ENCODE measurements around the gene SH3GLB1. TPM values are rescaled to one million over a fixed set of nuclear protein-coding genes. Genes with fewer than 3 reads are reported as not detected.

SH3GLB1 gene
- total and polyA plus RNA-seq, 2 of the 13 experiments (the other 11 are each of a cell fraction or from before 2014, with no cell fraction given), result 26.0 to 41.5 TPM

DNA sequence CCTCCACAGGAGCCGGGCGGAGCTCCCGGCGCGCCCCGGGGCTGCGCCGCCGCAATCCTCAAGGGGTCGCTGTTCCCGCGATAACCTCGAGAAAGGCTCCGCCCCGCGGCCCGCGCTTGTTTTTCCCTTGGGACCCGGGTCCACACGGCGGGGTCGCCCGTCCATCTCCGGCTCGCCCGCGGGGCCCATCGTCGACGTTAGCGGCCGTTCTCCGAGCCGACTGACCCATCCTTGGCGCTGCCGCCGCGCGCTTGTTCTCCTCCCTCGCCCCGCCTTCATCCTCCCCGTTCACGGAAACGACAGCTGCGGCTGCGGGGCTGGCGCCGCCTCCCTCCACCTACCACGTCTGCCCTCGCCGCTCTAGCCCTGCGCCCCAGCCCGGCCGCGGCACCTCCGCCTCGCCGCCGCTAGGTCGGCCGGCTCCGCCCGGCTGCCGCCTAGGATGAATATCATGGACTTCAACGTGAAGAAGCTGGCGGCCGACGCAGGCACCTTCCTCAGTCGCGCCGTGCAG, at the start of gene SH3GLB1 (continued):
- TF ChIP-seq, protein P1, sequence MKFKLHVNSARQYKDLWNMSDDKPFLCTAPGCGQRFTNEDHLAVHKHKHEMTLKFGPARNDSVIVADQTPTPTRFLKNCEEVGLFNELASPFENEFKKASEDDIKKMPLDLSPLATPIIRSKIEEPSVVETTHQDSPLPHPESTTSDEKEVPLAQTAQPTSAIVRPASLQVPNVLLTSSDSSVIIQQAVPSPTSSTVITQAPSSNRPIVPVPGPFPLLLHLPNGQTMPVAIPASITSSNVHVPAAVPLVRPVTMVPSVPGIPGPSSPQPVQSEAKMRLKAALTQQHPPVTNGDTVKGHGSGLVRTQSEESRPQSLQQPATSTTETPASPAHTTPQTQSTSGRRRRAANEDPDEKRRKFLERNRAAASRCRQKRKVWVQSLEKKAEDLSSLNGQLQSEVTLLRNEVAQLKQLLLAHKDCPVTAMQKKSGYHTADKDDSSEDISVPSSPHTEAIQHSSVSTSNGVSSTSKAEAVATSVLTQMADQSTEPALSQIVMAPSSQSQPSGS (CRISPR knock-in tag; IDR thresholded peaks at IDR 0.05), result peak; percentile 19; the same call in 1 of the 2 replicates
- TF ChIP-seq, protein P2, sequence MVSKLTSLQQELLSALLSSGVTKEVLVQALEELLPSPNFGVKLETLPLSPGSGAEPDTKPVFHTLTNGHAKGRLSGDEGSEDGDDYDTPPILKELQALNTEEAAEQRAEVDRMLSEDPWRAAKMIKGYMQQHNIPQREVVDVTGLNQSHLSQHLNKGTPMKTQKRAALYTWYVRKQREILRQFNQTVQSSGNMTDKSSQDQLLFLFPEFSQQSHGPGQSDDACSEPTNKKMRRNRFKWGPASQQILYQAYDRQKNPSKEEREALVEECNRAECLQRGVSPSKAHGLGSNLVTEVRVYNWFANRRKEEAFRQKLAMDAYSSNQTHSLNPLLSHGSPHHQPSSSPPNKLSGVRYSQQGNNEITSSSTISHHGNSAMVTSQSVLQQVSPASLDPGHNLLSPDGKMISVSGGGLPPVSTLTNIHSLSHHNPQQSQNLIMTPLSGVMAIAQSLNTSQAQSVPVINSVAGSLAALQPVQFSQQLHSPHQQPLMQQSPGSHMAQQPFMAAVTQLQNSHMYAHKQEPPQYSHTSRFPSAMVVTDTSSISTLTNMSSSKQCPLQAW (CRISPR knock-in tag; IDR thresholded peaks at IDR 0.05), result 0 out of 2 replicates have a peak, but pooled peaks have one; percentile 17
- peak; percentile 80 for TF ChIP-seq ZNF564 (CRISPR knock-in tag; IDR thresholded peaks at IDR 0.05)
- TF ChIP-seq DNMT3B (CRISPR knock-in tag; conservative IDR thresholded peaks at IDR 0.05), result no peak
- TF ChIP-seq ZNF776 (CRISPR knock-in tag; IDR thresholded peaks at IDR 0.05), result peak; percentile 85; the same call in 1 of the 2 replicates
- TF ChIP-seq HNRNPLL (IDR thresholded peaks at IDR 0.05; ENCODE audit: low read depth, low read length, poor library complexity, severe bottlenecking), result peak; percentile 91
- TF ChIP-seq, protein P3, sequence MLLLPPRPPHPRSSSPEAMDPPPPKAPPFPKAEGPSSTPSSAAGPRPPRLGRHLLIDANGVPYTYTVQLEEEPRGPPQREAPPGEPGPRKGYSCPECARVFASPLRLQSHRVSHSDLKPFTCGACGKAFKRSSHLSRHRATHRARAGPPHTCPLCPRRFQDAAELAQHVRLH (CRISPR knock-in tag; IDR thresholded peaks at IDR 0.05; ENCODE audit: borderline replicate concordance, low read depth), result peak; percentile 78; the same call in 1 of the 2 replicates
- TF ChIP-seq, protein P4, sequence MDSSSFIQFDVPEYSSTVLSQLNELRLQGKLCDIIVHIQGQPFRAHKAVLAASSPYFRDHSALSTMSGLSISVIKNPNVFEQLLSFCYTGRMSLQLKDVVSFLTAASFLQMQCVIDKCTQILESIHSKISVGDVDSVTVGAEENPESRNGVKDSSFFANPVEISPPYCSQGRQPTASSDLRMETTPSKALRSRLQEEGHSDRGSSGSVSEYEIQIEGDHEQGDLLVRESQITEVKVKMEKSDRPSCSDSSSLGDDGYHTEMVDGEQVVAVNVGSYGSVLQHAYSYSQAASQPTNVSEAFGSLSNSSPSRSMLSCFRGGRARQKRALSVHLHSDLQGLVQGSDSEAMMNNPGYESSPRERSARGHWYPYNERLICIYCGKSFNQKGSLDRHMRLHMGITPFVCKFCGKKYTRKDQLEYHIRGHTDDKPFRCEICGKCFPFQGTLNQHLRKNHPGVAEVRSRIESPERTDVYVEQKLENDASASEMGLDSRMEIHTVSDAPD (CRISPR knock-in tag; IDR thresholded peaks at IDR 0.05), result peak; percentile 67; the same call in 1 of the 2 replicates
- peak; percentile 71 for TF ChIP-seq KAT8 (CRISPR knock-in tag; IDR thresholded peaks at IDR 0.05)
- TF ChIP-seq, protein P5, sequence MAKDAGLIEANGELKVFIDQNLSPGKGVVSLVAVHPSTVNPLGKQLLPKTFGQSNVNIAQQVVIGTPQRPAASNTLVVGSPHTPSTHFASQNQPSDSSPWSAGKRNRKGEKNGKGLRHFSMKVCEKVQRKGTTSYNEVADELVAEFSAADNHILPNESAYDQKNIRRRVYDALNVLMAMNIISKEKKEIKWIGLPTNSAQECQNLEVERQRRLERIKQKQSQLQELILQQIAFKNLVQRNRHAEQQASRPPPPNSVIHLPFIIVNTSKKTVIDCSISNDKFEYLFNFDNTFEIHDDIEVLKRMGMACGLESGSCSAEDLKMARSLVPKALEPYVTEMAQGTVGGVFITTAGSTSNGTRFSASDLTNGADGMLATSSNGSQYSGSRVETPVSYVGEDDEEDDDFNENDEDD (CRISPR knock-in tag; IDR thresholded peaks at IDR 0.05; ENCODE audit: borderline replicate concordance), result peak; percentile 30; the same call in 1 of the 2 replicates
- TF ChIP-seq RAD21 (CRISPR knock-in tag; IDR thresholded peaks at IDR 0.05), result peak; percentile 78
- TF ChIP-seq ZNF550 (CRISPR knock-in tag; IDR thresholded peaks at IDR 0.05; ENCODE audit: borderline replicate concordance), result peak; percentile 68; the same call in 1 of the 2 replicates
- TF ChIP-seq ZNF205 (CRISPR knock-in tag; IDR thresholded peaks at IDR 0.05), result peak; percentile 67; the same call in 1 of the 2 replicates
- TF ChIP-seq, protein P6, sequence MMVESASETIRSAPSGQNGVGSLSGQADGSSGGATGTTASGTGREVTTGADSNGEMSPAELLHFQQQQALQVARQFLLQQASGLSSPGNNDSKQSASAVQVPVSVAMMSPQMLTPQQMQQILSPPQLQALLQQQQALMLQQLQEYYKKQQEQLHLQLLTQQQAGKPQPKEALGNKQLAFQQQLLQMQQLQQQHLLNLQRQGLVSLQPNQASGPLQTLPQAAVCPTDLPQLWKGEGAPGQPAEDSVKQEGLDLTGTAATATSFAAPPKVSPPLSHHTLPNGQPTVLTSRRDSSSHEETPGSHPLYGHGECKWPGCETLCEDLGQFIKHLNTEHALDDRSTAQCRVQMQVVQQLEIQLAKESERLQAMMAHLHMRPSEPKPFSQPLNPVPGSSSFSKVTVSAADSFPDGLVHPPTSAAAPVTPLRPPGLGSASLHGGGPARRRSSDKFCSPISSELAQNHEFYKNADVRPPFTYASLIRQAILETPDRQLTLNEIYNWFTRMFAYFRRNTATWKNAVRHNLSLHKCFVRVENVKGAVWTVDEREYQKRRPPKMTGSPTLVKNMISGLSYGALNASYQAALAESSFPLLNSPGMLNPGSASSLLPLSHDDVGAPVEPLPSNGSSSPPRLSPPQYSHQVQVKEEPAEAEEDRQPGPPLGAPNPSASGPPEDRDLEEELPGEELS (CRISPR knock-in tag; IDR thresholded peaks at IDR 0.05), result peak; percentile 24; the same call in 1 of the 2 replicates
- 0 out of 2 replicates have a peak, but pooled peaks have one; percentile 4 for TF ChIP-seq KDM6A (CRISPR knock-in tag; IDR thresholded peaks at IDR 0.05; ENCODE audit: low read depth)
- TF ChIP-seq HOXA5 (CRISPR knock-in tag; IDR thresholded peaks at IDR 0.05), result peak; percentile 42; the same call in 1 of the 2 replicates
- 0 out of 2 replicates have a peak, but pooled peaks have one; percentile 18 for TF ChIP-seq BRD4 (CRISPR knock-in tag; IDR thresholded peaks at IDR 0.05)
- TF ChIP-seq, protein P7, sequence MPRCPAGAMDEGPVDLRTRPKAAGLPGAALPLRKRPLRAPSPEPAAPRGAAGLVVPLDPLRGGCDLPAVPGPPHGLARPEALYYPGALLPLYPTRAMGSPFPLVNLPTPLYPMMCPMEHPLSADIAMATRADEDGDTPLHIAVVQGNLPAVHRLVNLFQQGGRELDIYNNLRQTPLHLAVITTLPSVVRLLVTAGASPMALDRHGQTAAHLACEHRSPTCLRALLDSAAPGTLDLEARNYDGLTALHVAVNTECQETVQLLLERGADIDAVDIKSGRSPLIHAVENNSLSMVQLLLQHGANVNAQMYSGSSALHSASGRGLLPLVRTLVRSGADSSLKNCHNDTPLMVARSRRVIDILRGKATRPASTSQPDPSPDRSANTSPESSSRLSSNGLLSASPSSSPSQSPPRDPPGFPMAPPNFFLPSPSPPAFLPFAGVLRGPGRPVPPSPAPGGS (CRISPR knock-in tag; IDR thresholded peaks at IDR 0.05), result peak; percentile 32; the same call in 1 of the 2 replicates
- TF ChIP-seq, protein P8, sequence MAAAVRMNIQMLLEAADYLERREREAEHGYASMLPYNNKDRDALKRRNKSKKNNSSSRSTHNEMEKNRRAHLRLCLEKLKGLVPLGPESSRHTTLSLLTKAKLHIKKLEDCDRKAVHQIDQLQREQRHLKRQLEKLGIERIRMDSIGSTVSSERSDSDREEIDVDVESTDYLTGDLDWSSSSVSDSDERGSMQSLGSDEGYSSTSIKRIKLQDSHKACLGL (CRISPR knock-in tag; IDR thresholded peaks at IDR 0.05), result peak; percentile 83
